ENCODE data around the gene HOXC4.

Gene HOXC4

DNA sequence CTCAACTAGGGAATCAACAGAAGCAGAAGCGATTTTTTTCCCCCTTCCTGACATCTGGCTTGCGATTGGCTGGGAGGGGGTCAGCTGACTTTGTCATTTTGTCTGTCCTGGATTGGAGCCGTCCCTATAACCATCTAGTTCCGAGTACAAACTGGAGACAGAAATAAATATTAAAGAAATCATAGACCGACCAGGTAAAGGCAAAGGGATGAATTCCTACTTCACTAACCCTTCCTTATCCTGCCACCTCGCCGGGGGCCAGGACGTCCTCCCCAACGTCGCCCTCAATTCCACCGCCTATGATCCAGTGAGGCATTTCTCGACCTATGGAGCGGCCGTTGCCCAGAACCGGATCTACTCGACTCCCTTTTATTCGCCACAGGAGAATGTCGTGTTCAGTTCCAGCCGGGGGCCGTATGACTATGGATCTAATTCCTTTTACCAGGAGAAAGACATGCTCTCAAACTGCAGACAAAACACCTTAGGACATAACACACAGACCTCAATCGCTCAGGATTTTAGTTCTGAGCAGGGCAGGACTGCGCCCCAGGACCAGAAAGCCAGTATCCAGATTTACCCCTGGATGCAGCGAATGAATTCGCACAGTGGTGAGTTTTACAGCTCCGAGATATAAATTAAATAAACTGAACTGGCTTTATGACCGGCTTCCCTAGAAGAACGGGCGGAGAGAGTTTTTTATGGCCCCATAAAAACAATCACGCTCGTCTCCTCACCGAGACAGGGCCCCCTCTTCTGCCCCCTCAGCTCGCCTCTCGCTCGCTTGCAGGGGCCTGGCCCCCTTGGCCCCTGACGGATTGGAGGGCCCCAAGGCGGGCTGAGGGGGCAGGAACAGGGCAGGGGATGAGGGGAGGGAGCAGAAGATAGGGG lies 25.1 kb upstream of the HOXC4 start, which contains the start of gene HOXC6:
TSS of gene HOXC6 (plus strand) at position 127 of the 888 bp plus-strand sequence. CDS start at position 209, 82 bp downstream.
- DNase-seq (ENCODE audit: low spot score in 2 of 2), result no peak
- no peak within 1 kb of the TSS for H3K27ac Mint-ChIP-seq (ENCODE audit: low read depth)
- no peak within 1 kb of the TSS for H3K4me3 Mint-ChIP-seq
- peaks cover 13% of the 10 kb centered on the region for H3K4me1 Mint-ChIP-seq
- peaks cover 2% of the 10 kb centered on the region for H3K36me3 Mint-ChIP-seq (ENCODE audit: insufficient read depth)
- no peaks in the 10 kb centered on the region for H3K9me3 Mint-ChIP-seq
- ATAC-seq (replicated peaks; ENCODE audit: extremely low read depth, poor library complexity, severe bottlenecking), result no peak
- H3K27me3 Mint-ChIP-seq, result peaks cover 99% of the 10 kb centered on the region

DNA sequence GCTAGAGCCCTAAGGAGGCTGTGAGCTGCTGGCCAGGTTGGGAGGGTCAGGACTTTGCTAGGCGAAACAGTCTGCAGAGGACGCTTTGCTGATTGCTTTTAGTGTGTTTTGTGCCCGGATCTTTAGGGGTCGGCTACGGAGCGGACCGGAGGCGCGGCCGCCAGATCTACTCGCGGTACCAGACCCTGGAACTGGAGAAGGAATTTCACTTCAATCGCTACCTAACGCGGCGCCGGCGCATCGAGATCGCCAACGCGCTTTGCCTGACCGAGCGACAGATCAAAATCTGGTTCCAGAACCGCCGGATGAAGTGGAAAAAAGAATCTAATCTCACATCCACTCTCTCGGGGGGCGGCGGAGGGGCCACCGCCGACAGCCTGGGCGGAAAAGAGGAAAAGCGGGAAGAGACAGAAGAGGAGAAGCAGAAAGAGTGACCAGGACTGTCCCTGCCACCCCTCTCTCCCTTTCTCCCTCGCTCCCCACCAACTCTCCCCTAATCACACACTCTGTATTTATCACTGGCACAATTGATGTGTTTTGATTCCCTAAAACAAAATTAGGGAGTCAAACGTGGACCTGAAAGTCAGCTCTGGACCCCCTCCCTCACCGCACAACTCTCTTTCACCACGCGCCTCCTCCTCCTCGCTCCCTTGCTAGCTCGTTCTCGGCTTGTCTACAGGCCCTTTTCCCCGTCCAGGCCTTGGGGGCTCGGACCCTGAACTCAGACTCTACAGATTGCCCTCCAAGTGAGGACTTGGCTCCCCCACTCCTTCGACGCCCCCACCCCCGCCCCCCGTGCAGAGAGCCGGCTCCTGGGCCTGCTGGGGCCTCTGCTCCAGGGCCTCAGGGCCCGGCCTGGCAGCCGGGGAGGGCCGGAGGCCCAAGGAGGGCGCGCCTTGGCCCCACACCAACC lies 23.9 kb upstream of the HOXC4 start:
- ATAC-seq (replicated peaks; ENCODE audit: extremely low read depth, poor library complexity, severe bottlenecking) (no peak), DNase-seq (ENCODE audit: low spot score in 2 of 2) (no peak)
- H3K4me1 Mint-ChIP-seq, result peaks cover 22% of the 10 kb centered on the region
- peaks cover 96% of the 10 kb centered on the region for H3K27me3 Mint-ChIP-seq
- H3K27ac Mint-ChIP-seq (ENCODE audit: low read depth), result no peak overlapping the region
- no peak overlapping the region for H3K4me3 Mint-ChIP-seq
- peaks cover 2% of the 10 kb centered on the region for H3K36me3 Mint-ChIP-seq (ENCODE audit: insufficient read depth)
- no peaks in the 10 kb centered on the region for H3K9me3 Mint-ChIP-seq

GRCh38 chr12:54030442-54030801 lies 23.2 kb upstream of the HOXC4 start:
- ATAC-seq (replicated peaks; ENCODE audit: extremely low read depth, poor library complexity, severe bottlenecking) (no peak), DNase-seq (ENCODE audit: low spot score in 2 of 2) (no peak)
- Mint-ChIP-seq H3K27me3 (peaks cover 96% of the 10 kb centered on the region), H3K9me3 (no peaks in the 10 kb centered on the region), H3K36me3 (ENCODE audit: insufficient read depth) (peaks cover 2% of the 10 kb centered on the region), H3K27ac (ENCODE audit: low read depth) (no peak overlapping the region), H3K4me3 (no peak overlapping the region), H3K4me1 (peaks cover 25% of the 10 kb centered on the region)

DNA sequence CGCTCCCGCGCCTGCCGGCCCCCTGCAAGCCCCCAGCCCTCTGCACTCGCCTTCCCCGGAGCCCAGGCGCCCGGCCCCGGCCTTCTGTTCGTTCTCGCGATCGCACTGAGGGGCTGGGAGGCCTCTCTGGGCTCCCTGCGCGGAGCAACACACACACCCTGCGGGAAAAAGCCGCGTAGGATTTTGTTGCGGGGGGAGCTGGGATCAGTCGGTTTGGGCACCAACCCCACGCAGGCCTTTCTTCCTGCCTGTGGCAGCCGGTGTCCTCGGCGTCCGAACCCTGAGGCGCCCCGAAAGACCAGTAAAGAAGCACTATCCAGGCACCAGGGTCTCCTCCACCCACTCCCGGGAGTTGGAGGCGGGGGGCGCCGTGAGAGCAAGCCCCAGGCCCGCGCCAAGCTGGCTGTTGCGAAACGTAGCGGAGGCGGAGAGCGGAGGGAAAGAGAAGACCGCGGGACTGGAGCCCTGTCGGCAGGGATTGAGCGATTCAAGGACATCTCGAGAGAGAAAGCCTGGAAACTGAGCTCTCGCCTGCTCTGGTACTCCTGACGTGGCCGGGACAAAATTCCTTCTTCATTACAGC lies 22.7 kb upstream of the HOXC4 start:
- Mint-ChIP-seq H3K27ac (ENCODE audit: low read depth) (no peak overlapping the region), H3K27me3 (peaks cover 96% of the 10 kb centered on the region)

DNA sequence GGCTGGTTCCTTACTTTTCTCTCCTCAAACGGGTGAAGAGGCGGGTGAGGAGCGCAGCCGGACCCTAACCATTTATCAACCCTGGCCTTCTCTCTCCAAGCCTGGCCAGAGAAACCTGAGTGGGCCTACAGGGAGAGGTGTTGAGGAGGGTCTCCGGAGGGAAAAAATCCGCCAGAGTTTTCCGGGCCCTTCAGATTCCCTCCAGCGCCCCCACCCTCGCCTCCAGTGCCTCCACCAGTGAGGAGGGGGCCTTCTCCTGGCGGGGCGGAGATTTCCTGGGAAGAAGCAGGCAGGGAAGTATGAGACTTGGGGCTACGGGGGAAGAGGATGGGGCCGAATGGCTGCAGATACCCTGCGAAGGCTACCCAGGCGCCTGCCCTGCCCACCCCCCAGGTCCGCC lies 22.2 kb upstream of the HOXC4 start:
- no peaks in the 10 kb centered on the region for H3K9me3 Mint-ChIP-seq
- H3K27me3 Mint-ChIP-seq, result peaks cover 96% of the 10 kb centered on the region
- ATAC-seq (replicated peaks; ENCODE audit: extremely low read depth, poor library complexity, severe bottlenecking) (no peak), DNase-seq (ENCODE audit: low spot score in 2 of 2) (no peak)
- H3K4me3 Mint-ChIP-seq, result no peak overlapping the region
- peaks cover 2% of the 10 kb centered on the region for H3K36me3 Mint-ChIP-seq (ENCODE audit: insufficient read depth)
- H3K4me1 Mint-ChIP-seq, result peaks cover 25% of the 10 kb centered on the region
- no peak overlapping the region for H3K27ac Mint-ChIP-seq (ENCODE audit: low read depth)

More for the DNA sequence above, 22.7 kb upstream of the HOXC4 start:
- no peak for ATAC-seq (replicated peaks; ENCODE audit: extremely low read depth, poor library complexity, severe bottlenecking)
- Mint-ChIP-seq H3K36me3 (ENCODE audit: insufficient read depth) (peaks cover 2% of the 10 kb centered on the region), H3K9me3 (no peaks in the 10 kb centered on the region), H3K4me1 (peaks cover 25% of the 10 kb centered on the region), H3K4me3 (no peak overlapping the region)
- DNase-seq (ENCODE audit: low spot score in 2 of 2), result no peak

GRCh38 chr12:54032086-54032619 lies 21.5 kb upstream of the HOXC4 start:
- H3K4me1 Mint-ChIP-seq, result peaks cover 25% of the 10 kb centered on the region
- H3K4me3 Mint-ChIP-seq, result peak overlapping the region; percentile 75

DNA sequence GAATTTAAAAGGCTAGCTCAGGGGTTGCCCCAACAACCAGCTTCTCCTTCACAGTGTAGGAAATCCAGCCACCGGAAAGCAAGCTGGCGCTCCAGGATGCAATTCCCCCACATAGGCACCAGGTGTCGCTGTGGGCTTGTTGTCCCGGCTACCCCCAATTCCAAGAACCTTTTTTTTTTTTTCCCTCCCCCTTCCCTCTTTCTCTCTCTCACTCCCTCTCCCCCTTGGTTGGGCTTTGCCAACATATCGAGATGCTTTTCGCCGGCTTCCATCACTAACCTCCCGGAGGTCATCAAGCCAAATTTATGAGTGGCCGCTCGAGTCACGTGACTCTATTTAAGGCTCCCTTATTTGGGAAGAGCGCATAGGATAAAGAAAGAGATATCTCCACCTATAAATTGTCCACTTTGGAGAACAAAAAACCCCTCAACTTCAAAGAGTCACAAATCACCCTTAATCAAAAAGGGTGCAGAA lies 21.0 kb upstream of the HOXC4 start, which contains the start of gene HOXC5:
TSS of gene HOXC5 (plus strand) at position 424 of the 474 bp plus-strand sequence. CDS start 73 bp downstream, outside the sequence.
- Mint-ChIP-seq H3K4me1 (peaks cover 25% of the 10 kb centered on the region), H3K27me3 (peaks cover 96% of the 10 kb centered on the region), H3K9me3 (no peaks in the 10 kb centered on the region), H3K27ac (ENCODE audit: low read depth) (peak within 1 kb of the TSS; percentile 72), H3K4me3 (peak within 1 kb of the TSS; percentile 75), H3K36me3 (ENCODE audit: insufficient read depth) (peaks cover 2% of the 10 kb centered on the region)
- ATAC-seq (replicated peaks; ENCODE audit: extremely low read depth, poor library complexity, severe bottlenecking) (no peak), DNase-seq (ENCODE audit: low spot score in 2 of 2) (peak; percentile 56 to 62)

More at GRCh38 chr12:54032086-54032619, 21.5 kb upstream of the HOXC4 start:
- no peak for DNase-seq (ENCODE audit: low spot score in 2 of 2)
- Mint-ChIP-seq H3K9me3 (no peaks in the 10 kb centered on the region), H3K27me3 (peaks cover 96% of the 10 kb centered on the region), H3K36me3 (ENCODE audit: insufficient read depth) (peaks cover 2% of the 10 kb centered on the region), H3K27ac (ENCODE audit: low read depth) (peak overlapping the region; percentile 72)
- no peak for ATAC-seq (replicated peaks; ENCODE audit: extremely low read depth, poor library complexity, severe bottlenecking)

- Mint-ChIP-seq H3K4me3 (peak overlapping the region; percentile 75), H3K36me3 (ENCODE audit: insufficient read depth) (peaks cover 2% of the 10 kb centered on the region), H3K9me3 (no peaks in the 10 kb centered on the region), H3K27me3 (peaks cover 96% of the 10 kb centered on the region), H3K27ac (ENCODE audit: low read depth) (peak overlapping the region; percentile 72), H3K4me1 (peaks cover 25% of the 10 kb centered on the region)
- ATAC-seq (replicated peaks; ENCODE audit: extremely low read depth, poor library complexity, severe bottlenecking) (no peak), DNase-seq (ENCODE audit: low spot score in 2 of 2) (no peak)
Measured at GRCh38 chr12:54033106-54033979, 20.3 kb upstream of the HOXC4 start.

DNA sequence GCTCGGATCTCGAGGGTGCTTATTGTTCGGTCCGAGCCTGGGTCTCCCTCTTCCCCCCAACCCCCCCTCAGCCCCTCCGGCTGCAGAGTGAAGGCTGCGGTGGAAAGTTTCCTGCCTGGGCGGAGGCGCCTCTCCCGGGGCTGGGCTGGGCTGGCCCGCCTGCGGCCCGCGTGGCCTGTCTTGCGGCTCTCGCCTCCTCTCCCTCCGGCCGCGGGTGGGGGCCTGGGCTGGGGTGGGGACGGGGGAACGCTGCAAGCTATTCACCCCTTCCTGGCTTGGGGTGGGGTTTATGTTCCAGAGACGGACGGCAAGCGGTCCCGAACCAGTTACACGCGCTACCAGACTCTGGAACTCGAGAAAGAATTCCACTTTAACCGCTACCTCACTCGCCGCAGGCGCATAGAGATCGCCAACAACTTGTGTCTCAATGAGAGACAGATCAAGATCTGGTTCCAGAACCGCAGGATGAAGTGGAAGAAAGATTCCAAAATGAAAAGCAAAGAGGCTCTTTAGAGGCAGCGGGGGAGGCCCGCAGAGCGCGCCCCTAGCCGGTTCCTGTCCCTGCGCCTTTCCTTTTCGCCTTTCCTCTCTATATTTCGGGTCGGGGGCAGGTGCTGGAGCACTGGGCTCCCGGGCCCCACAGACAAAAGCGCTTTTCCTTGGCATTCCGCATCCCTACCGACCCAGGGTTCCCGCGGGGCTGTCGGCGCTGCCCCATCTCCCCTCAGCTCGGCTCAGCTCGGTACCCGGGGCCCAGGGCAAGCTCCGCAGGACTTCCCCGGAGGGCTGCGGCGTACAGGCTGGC lies 19.5 kb upstream of the HOXC4 start:
- Mint-ChIP-seq H3K27me3 (peaks cover 96% of the 10 kb centered on the region), H3K4me1 (peaks cover 21% of the 10 kb centered on the region), H3K9me3 (no peaks in the 10 kb centered on the region), H3K27ac (ENCODE audit: low read depth) (no peak overlapping the region), H3K4me3 (peak overlapping the region; percentile 75), H3K36me3 (ENCODE audit: insufficient read depth) (peaks cover 2% of the 10 kb centered on the region)
- ATAC-seq (replicated peaks; ENCODE audit: extremely low read depth, poor library complexity, severe bottlenecking) (no peak), DNase-seq (ENCODE audit: low spot score in 2 of 2) (no peak)

- peak overlapping the region; percentile 43 for H3K4me3 Mint-ChIP-seq
- no peak for ATAC-seq (replicated peaks; ENCODE audit: extremely low read depth, poor library complexity, severe bottlenecking)
Measured at GRCh38 chr12:54034785-54035310, 18.8 kb upstream of the HOXC4 start.

More at GRCh38 chr12:54034785-54035310, 18.8 kb upstream of the HOXC4 start:
- peaks cover 2% of the 10 kb centered on the region for H3K36me3 Mint-ChIP-seq (ENCODE audit: insufficient read depth)
- peaks cover 21% of the 10 kb centered on the region for H3K4me1 Mint-ChIP-seq
- peaks cover 96% of the 10 kb centered on the region for H3K27me3 Mint-ChIP-seq
- H3K27ac Mint-ChIP-seq (ENCODE audit: low read depth), result no peak overlapping the region
- no peak for DNase-seq (ENCODE audit: low spot score in 2 of 2)
- no peaks in the 10 kb centered on the region for H3K9me3 Mint-ChIP-seq
